Dedifferentiated amniotic fluid mesenchymal stem cell (primary cell): ENCODE results near the gene DLGAP4.

ENCODE experiments used
- DNase-seq: peaks from one replicate; pipeline ENCODE4 v3.0.0-alpha.2; 2016; ENCODE audit errors: extremely low spot score

DLGAP4 gene

GRCh38 chr20:36477475-36477874 lies 171.3 kb downstream of the DLGAP4 start:
- no peak for DNase-seq

- DNase-seq, result no peak
These were observed 172.2 kb downstream of the DLGAP4 start for GRCh38 chr20:36478137-36478905.

- DNase-seq, result no peak
These were observed 173.8 kb downstream of the DLGAP4 start for GRCh38 chr20:36479938-36480337.

GRCh38 chr20:36480456-36481048 lies 174.4 kb downstream of the DLGAP4 start:
- no peak for DNase-seq

GRCh38 chr20:36481380-36482043 lies 175.4 kb downstream of the DLGAP4 start:
- no peak for DNase-seq

- no peak for DNase-seq
These were observed 175.9 kb downstream of the DLGAP4 start for GRCh38 chr20:36482044-36482473.

GRCh38 chr20:36483209-36483918 lies 177.2 kb downstream of the DLGAP4 start:
- DNase-seq, result no peak

- DNase-seq, result peak; percentile 49
These were observed 178.0 kb downstream of the DLGAP4 start for GRCh38 chr20:36483919-36484808.

GRCh38 chr20:36485286-36485685 lies 179.1 kb downstream of the DLGAP4 start:
- no peak for DNase-seq

- no peak for DNase-seq
These were observed 180.9 kb downstream of the DLGAP4 start for GRCh38 chr20:36487069-36487468.

- no peak for DNase-seq
These were observed 184.1 kb downstream of the DLGAP4 start for GRCh38 chr20:36490191-36490590.

- no peak for DNase-seq
These were observed 185.9 kb downstream of the DLGAP4 start for GRCh38 chr20:36491901-36492617.

- DNase-seq, result no peak
These were observed 187.1 kb downstream of the DLGAP4 start for GRCh38 chr20:36493051-36493800.

- DNase-seq, result no peak
These were observed 187.6 kb downstream of the DLGAP4 start for GRCh38 chr20:36493801-36494114.

- DNase-seq, result no peak
These were observed 190.8 kb downstream of the DLGAP4 start for GRCh38 chr20:36496707-36497669.

- no peak for DNase-seq
These were observed 191.7 kb downstream of the DLGAP4 start for GRCh38 chr20:36497856-36498255.

GRCh38 chr20:36498386-36499179 lies 192.4 kb downstream of the DLGAP4 start:
- DNase-seq, result no peak

GRCh38 chr20:36499211-36499610 lies 193.1 kb downstream of the DLGAP4 start:
- DNase-seq, result no peak
